ENCODE results near the gene QRFPR.

QRFPR gene

GRCh38 chr4:121397434-121397833 is 16.6 kb upstream of the QRFPR start:
- no peak for DNase-seq (ENCODE audit: low spot score)
- TF ChIP-seq CTCF (IDR thresholded peaks at IDR 0.05; ENCODE audit: borderline replicate concordance, control extremely low read depth, extremely low read depth, insufficient read depth, missing control alignments), result no peak
- in situ Hi-C loops (cut with MboI; ENCODE audit: low sequenced_read_pairs, unreplicated experiment), result no loop called here

GRCh38 chr4:121392426-121393086 is 11.7 kb upstream of the QRFPR start:
- in situ Hi-C loops (cut with MboI; ENCODE audit: low sequenced_read_pairs, unreplicated experiment), result no loop called here
- no peak for DNase-seq (ENCODE audit: low spot score)
- no peak for TF ChIP-seq CTCF (IDR thresholded peaks at IDR 0.05; ENCODE audit: borderline replicate concordance, control extremely low read depth, extremely low read depth, insufficient read depth, missing control alignments)

- TF ChIP-seq CTCF (IDR thresholded peaks at IDR 0.05; ENCODE audit: borderline replicate concordance, control extremely low read depth, extremely low read depth, insufficient read depth, missing control alignments), result no peak
- DNase-seq (ENCODE audit: low spot score), result no peak
- in situ Hi-C loops (cut with MboI; ENCODE audit: low sequenced_read_pairs, unreplicated experiment), result no loop called here
These were observed 9.5 kb upstream of the QRFPR start for GRCh38 chr4:121390335-121390734.

GRCh38 chr4:121379276-121379675 is 1.5 kb downstream of the QRFPR start:
- DNase-seq (ENCODE audit: low spot score), result no peak
- in situ Hi-C loops (cut with MboI; ENCODE audit: low sequenced_read_pairs, unreplicated experiment), result no loop called here
- TF ChIP-seq CTCF (IDR thresholded peaks at IDR 0.05; ENCODE audit: borderline replicate concordance, control extremely low read depth, extremely low read depth, insufficient read depth, missing control alignments), result no peak

GRCh38 chr4:121377076-121377475 is 3.7 kb downstream of the QRFPR start:
- TF ChIP-seq CTCF (IDR thresholded peaks at IDR 0.05; ENCODE audit: borderline replicate concordance, control extremely low read depth, extremely low read depth, insufficient read depth, missing control alignments), result no peak
- no peak for DNase-seq (ENCODE audit: low spot score)
- in situ Hi-C loops (cut with MboI; ENCODE audit: low sequenced_read_pairs, unreplicated experiment), result no loop called here

- TF ChIP-seq CTCF (IDR thresholded peaks at IDR 0.05; ENCODE audit: borderline replicate concordance, control extremely low read depth, extremely low read depth, insufficient read depth, missing control alignments), result no peak
- in situ Hi-C loops (cut with MboI; ENCODE audit: low sequenced_read_pairs, unreplicated experiment), result no loop called here
- no peak for DNase-seq (ENCODE audit: low spot score)
These were observed 4.3 kb downstream of the QRFPR start for GRCh38 chr4:121376556-121376955.
